H4 (cell line): ENCODE results near the gene SCN2B. TPM values are rescaled to one million over a fixed set of nuclear protein-coding genes. Genes with fewer than 3 reads are reported as not detected.

ENCODE experiments used
- DNase-seq: peaks from one replicate; pipeline ENCODE4 v3.0.0-alpha.2; 2015; ENCODE audit warnings: low spot score
- total RNA-seq: library from RNA; depleted of rRNA; stranded (reverse); fragments of >200 nt; shearing (Covaris generic); gene quantifications from 2 replicates; pipeline ENCODE4 v1.2.3, GENCODE V29; 2014

Gene SCN2B
- total RNA-seq, 1 experiment from 2014 or later: not detected

DNA sequence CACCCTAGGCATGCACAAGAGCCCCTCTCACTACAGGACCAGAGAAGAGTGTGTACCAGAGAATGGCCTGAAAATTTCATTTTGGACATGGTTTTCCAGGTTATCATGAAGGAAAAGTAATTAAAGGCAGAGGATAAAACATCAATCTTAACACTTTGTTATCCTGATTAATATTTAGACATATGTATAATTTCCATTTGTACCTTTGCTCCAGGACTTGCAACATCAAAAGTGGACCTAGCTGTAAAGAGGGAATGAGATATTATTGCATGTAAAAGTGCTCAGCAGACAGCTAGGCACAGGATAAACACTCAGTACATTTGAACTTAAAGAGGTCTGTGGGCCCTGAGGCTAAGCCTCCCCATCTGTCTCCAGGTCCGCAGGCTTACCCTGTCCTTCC lies 21.8 kb downstream of the SCN2B start:
- no peak for DNase-seq

DNA sequence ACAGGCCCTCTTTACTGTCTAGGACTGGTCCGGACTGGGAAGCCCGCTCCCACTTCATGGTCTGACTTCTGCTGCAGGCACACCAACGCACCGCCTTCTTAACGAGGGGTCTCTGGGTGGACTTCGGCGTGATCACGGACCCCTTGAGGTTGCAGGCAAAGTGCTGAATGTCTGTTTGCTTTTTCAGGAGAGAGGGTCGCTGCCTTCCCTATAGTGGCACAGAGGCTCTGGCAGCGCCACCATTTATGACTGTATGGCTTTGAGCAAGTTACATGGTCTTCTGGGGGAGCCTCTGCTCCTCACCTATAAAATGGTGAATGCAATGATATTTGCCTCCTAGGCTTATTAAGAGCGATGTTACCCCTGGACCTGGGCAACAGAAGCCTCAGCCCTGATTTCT lies 22.5 kb downstream of the SCN2B start:
- no peak for DNase-seq

DNA sequence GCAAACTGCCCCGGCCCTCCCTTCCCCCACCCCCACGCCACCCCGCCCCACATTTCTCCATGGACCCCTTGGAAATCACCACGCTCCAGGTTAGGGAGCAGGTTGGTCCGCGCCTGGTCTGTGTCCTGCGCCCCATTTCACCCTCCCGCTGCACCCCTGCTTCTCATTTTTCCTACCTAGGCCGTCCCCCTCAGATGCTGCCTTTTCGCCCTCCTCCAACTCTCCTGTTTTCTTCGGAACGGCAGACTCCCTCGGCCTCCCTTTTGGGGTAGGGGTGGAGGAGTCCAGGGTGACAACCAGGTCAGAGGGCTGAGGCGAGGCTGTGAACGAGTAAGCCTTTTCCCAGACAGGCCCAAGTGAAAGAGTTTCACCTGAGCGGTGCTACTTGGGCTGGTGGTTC lies 22.9 kb downstream of the SCN2B start:
- DNase-seq: no peak

DNA sequence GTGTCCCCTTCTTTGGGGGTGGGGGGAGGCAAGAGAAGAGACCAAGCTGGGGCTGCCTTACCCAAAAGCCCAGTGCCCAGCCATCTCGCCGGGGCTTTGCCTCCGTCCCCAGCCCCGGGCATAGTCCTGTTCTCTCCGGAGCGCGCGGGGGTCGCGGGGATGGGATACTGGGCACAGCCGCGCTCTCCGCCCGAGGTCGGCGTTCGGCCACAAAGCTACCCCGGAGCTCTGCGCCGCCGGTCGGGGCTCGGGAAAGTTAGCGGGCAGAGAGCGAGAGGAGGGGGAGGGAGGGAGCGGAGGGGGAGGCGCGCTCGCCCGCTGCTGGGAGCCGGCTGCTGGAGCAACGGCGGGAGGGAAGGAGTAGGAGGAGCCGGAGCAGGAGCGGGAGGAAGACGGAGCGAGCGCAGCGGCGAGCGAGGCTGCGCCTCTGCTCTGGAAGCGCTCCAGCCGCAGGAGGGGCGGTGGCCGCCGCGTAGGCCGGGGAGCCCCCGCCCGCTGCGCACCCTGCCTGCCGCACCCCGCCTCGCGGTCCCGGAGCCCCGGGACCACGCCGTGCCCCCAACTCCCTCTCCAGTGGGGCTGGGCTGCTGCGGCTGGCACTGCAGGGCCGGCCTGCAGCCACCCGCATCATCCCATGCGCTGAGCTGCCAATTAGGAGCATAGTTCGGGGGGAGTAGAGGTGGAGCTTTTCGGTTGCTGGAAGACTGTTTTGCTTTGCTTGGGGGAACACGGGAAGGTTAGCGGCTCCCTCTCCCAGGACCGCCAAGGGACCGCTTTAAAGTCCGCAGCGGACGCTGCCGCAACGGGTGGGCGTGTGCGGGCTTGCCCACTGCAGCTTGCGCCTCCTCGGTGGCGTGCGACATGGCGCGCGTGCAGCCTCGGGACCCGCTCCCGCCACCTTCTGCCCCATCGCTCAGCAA lies 23.6 kb downstream of the SCN2B start, which contains the start of gene SCN4B:
SCN4B (minus strand) TSS at position 272 of the 920 bp plus-strand sequence; CDS start at position 122, 150 bp downstream.
- peak; percentile 51 for DNase-seq

DNA sequence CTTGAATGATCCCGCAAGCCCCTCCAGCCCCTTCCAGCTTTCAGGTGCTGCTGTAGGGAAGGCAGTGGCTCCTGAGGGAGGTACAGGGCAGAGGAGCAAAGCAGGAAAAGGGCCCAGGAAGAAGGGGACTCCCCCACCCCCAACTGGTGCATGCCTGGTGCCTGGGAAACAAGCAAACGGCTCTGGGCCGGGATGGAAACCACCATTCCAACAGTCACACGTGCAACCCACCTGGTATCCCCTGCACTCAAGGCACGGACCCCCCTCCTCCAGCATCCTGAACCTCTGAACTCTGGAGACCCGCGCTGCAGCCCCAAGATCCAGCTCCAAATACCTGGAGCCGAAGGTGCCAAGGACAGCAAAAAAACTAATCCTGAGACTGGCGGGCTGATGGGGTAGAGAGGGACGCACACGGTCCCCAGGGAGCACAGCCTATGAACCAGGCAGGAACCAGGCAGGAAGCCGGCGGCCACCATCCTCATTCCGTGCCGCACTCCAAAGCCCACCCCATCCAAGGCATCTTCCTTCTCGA lies 24.4 kb downstream of the SCN2B start:
- no peak for DNase-seq

DNA sequence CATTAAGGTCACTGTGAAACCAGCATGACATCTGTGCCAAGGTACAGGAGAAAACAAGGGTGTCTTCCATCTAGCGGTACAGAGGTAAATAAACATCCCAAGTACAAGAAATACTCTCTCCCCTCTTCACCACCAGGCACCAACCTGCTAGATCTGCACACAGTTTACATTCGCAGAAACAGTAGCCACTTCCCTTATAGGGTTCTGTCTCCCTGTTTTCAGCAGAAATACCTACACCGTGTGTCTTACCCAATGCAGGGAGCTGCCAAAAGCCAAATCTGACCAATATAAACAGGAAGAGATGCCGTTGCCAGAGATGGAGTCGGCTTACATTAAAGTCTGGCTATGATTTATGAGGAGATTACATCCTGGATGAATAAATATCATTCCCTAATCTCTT lies 25.0 kb downstream of the SCN2B start:
- peak; percentile 55 for DNase-seq

DNA sequence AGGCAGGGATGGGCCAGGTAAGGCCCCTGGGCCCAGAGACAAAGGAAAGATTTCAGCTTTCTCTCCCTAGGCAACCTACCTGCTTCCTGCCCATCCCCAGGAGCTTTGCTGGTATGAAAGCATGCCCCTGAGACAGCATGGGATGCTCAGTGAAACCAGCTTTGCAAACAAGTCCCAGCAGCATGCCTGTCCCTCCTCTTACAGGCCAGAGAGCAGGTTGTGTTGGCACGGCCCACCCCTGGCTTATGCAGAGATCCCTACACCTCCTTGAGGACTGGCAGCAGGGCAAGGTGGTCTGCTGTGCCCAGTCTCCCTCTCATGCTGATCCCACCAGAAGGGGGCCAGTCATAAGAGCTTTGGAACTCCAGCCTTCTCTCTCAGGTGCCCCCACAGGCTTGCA lies 26.9 kb downstream of the SCN2B start:
- no peak for DNase-seq

DNA sequence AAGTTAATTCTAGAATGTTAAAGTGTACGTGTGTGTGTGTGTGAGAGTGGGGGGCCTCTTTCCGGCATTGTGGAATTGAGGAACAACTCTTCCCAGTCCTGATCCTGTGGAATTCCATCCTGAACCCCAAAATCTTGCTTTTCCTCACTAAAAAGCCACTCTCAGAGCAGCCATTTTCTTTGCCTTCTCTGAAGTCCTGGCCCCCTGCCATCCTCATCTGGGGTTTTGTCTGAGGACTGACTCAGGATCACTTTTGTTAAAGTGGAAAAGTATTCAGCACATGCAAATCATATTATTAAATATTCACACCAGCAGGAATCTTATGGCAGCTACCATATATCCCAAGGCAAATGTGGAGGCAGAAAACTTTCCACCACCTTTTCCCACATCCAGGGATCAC lies 27.6 kb downstream of the SCN2B start:
- no peak for DNase-seq

DNA sequence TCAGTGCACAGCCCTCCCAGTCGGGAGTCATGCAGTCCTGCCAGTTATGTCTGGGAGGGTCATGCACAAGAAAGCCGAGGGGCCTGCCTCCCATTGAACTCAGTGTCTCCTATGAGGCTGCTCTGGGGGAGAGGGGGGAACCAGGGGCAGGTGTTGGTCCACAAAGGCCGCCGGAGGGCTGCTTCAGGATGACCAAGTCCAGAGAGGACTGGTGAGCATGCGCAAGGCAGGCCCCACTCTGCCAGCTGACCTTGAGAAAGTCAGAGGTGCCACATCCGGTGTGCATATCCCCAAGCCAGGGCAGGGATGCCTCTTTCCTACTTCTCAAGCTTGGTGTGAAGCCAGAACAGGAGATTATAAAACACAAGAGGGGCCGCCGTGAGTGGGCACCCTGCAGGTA lies 28.2 kb downstream of the SCN2B start:
- DNase-seq: no peak

DNA sequence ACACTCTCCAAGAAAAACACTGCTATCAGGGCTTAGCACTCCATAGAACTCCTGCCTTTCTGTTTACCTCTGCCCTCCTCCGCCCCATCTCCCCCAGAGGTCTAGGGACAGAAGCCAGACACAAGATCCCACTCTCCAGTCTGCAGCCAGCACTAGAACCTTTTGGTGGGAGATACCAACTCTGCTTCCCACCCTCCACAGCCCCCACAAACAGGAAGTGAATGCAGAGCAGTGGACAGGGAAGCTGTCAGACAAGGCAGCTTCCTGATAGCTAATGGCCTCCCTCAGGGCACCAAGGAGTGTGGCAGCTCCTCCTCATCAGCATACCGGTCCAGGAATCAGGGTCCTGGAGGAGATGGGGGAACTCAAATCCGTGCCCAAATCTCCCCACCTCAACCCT lies 28.9 kb downstream of the SCN2B start:
- DNase-seq: no peak

DNA sequence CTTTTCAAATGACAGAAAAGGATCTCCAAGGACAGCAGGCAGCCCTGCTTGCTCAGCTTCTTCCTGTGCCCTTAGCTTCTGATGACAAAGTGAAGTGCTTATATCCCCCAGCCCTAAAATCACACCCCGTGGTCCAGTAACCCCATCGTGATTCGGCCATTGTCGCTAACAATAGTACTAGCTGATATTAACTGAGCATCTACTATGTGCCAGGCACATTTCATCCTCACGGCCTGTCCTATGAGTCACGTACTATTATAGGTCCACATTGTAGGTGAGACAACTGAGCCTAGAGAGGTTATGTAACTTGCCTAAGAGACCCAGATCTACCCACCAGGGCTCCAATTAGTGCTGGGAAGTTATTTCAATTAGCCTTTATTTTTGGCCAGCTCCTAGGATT lies 29.9 kb downstream of the SCN2B start:
- no peak for DNase-seq

DNA sequence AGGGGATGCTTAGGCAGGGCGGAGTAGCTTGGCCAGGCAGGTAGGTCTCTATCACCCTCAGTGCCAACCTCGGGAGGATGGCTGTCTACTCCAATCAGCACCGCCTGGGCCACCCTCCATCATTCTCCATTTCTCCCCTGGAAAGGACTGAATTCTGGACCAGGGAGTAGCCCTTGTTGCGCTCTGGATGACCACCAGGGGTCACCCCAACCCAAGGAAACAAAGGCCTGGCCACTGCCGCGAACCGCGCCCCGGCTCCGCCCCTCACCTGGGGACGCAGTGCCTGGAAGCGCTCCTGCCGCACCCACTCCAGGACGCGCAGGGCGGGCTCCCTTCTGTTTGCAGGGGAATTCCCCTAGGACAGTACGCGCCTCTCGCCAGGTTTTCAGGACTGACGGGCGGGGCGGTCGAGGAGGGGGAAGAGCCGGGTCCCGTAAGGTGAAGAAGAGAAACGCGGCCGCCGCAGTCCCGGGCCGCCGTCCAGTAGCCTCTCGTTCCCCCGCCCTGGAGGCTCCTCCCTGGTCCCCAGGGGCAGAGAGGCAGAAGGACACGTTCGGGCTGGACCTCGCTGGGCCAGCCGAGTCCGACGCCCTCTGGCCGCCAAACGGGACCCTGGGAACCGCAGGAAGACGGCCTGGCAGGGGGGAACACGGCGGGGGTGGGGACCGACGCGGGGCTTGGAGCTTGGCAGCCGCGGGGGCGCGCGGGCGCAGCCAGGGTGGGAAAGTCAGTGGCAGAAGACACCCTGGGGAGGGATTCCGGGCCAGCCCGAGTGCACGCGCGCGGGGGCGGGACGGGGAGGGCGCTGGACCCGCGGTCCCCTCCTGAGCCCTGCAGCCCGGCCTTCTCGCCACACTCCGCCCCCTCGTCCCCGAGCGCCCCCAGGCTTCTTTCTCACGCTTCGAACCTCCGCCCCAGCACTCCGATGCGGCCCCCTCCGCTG lies 30.9 kb downstream of the SCN2B start:
- peak; percentile 63 for DNase-seq

DNA sequence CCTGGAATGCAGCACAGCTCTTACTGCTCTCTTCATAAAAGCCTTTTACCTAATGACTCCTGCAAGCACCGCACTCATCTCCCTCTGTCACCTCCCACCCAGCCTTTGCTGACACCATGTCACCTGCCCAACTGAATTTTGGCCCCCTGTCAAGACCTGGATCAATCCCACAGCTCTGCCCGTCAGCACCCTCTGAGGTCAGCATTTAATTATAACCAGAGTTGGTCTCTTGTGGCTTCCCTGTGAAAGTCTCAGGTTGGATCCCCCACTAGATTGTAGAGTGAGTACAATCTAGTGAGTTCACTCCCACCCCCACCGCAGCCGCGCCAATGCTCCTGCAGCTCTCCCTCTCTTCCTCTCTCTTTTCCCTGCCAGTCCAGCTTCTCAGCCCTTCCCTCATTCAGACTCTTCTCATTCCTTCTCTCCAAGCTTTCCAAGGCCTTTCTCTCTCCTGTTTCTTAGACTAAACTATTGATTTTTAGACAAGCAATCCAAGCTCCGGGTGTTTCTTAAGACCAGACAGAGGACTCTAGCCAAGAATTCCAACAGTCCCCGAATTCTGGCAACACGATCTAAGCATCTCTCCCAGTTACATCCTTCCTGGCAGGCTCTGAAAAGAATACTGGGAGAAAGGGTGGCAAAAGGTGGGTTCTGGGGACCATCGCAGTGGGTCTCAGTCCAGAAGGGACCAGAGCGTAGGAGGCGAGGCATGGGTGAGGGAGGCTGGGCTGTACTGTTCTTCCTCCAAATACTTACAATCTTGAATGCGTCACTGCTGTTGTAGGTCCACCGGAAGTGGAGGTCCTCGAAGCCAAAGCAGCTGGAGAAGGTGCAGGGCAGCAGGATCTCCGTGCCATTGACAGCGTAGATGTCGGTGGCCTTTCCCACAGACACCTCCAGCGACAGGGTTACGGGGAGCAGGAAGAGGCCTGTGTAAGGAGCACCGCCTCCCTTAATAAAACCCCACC lies 31.9 kb downstream of the SCN2B start:
- DNase-seq: no peak

DNA sequence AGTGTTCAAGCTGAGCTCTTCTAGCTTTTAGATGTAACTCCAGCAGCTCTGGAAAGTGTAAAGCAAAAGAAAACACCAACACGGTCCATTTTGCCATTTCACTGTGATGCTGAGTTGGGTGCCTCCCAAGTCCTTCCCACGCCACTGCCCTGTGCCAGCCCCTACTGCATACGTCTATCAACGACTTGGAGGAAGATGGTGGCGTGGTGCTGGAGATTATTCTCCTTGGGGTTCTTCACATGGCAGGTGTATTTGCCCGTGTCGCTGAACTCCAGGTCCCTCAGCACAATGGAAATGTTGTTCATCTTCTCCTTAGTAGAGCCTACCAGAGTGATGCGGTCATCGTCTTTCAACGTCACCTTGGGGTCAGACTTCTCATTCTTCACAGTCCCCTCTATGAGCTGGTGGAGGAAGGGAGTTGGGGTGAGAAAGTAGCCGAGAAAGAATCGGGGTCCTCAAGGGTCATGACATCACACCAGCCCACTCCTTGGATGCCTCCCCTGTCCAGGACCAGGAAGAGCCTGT lies 32.7 kb downstream of the SCN2B start:
- DNase-seq: no peak

DNA sequence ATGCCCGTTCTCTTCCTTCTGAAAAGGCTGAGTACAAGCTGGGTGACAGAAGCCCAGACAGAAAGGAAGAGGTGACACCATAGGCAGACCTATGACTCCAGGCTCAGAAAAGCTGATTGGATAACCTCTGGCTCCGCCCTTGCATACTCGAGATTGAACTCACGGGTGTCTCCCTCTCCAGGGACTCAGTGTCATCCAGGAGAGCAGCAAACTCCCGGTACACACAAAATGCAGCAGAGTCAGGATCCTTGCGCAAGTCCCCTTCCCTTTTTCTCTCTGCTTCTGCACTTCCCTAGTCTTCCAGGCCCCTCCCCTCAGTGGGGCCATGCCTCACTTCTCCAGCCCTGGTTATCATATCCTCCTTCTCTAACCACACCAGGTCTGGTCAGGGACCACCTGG lies 33.6 kb downstream of the SCN2B start:
- no peak for DNase-seq

DNA sequence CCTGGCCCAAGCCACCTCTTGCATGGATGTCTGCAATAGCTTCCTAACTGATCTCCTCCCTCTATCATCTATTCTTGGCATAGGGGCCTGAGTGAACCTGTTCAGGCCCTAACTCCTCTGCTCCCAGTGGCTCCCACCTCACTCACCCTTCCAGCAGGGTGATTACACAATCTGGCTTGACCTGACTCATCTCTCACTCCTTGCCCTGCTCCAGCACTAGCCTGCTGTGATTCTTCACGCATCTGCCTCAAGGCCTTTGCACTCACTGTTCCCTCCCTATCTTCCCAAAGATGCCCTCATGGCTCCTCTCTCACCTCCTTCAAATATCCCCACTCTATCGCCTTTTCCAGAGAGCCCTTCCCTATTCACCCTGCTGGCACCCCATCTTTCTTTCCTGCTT lies 34.4 kb downstream of the SCN2B start:
- DNase-seq: no peak

DNA sequence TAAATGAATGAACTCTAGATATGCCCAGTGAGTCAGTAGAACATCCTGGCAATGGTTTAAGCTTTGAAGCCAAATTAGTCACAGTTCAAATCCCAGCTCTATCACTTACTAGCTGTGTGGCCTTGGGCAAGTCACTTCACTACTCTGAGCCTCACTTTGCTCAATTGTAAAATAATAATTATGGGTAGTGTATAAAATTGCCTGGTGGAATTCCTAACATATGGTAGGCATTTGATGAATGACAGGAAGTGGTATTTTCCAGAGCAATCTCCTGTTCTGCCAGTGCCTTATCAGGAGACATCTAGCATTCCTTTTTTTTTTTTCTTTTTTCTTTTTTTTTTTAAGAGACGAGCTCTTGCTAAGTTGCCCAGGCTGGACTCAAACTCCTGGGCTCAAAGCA lies 36.9 kb downstream of the SCN2B start:
- no peak for DNase-seq

DNA sequence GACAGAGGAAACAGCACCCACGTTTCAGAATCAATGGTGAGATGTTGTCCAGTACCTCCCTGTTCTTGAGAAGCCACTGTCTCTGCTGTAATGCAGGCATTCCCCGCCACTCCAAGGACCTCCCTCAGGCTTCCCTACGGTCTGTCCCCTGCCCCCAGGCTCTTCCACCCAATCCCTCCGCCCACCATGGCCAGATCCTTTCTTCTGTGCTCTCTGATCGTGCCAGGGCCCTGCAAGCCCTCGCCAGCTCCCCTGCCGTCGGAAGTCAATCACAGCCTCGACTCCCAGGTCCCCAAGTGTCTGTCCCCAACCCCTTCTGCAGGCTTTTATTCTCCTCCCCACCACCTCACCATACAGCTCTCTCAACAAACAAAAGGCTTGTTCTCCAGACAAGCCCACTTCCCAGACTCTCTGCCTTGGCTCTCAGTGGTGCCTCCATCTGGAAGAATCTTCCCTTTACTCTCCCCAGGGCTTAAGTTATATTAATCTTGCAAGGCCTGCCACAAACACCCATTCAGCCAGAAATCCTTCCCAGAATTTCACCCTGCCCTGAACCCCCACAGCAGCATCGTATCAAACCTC lies 37.5 kb downstream of the SCN2B start:
- DNase-seq: no peak

DNA sequence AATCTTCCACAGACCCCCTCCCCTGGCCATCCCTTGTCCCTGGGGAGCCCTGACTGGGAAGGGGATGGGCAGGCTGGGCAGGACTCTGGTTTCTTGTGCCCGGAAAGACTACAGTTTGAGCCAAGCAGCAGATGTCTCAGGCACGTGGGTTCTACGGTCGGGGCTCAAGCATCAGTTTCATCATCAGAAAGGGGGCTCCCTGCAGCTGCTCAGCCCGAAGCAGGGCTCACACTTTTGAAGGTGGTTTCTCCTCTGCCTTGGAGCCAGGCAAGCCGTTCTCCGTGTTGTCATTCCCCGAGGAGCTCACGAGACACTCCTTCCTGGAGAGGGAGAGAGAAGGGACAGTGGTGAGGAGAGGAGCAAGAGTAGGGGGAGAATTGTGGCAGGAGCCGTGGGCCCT lies 39.6 kb downstream of the SCN2B start:
- DNase-seq: no peak

DNA sequence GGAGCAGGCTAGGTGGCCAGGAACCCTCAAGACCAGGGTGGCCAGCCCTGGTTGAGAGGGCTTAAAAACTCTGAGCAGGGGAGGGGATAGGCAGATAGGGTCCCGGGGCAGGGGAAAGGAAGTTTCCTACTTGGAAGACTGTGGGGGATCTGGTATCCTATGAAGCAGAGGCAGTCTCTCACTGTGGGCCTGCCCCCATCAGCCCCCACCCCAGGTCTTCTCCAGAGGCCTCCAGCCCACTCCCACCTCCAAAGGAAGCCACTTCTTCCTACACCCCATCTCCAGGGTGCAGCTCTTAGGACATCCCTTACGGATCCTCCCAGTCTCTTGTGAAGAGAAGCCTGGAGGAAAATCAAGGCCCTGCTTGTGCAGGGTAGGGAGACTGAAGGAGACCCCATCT lies 40.1 kb downstream of the SCN2B start:
- no peak for DNase-seq

DNA sequence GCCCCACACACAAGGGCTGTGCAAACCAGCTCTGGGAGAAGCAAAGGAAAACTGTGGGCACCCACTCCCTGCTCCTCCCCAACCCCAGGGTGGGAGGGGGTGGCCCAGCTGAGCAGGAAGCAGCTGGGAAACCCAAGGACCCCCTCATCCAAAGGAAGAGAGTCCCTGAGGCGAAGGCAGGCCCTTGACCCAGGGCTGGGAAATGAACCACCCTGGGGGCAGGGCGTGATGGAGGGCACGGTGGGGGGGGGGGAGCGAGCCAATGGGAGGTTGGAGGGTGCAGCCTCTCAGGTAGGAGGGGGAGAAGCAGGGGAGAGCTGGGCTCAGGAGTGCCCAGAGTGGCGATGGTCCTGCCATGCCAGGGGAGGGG lies 40.7 kb downstream of the SCN2B start:
- no peak for DNase-seq
